ENCODE data around the gene MXRA8.

MXRA8 gene

GRCh38 chr1:1342584-1343115 is 15.7 kb downstream of the MXRA8 start:
- ATAC-seq (ENCODE audit: insufficient read depth, low read depth) (no peak), DNase-seq (no peak)
- Histone ChIP-seq H3K4me1 (ENCODE audit: insufficient read depth, low read length) (peaks cover 19% of the 10 kb centered on the region), H3K9me3 (ENCODE audit: insufficient read depth, low read length, severe bottlenecking) (no peaks in the 10 kb centered on the region), H2AFZ (ENCODE audit: low read depth, low read length) (no peak overlapping the region), H4K20me1 (ENCODE audit: insufficient read depth, low read length) (peaks cover 70% of the 10 kb centered on the region), H3K4me3 (ENCODE audit: low read depth in 1 of 2, low read length in 2 of 2) (no peak overlapping the region), H3K27ac (ENCODE audit: low read length) (no peak overlapping the region), H3K79me2 (ENCODE audit: insufficient read depth, low read length) (peaks cover 40% of the 10 kb centered on the region), H3K27me3 (ENCODE audit: insufficient read depth, low read length, poor library complexity) (no peaks in the 10 kb centered on the region), H3K36me3 (ENCODE audit: insufficient read depth, low read length) (peaks cover 33% of the 10 kb centered on the region), H3K9ac (ENCODE audit: low read depth, low read length) (no peak overlapping the region), H3K4me2 (ENCODE audit: insufficient read depth, low read length) (no peak overlapping the region)
- TF ChIP-seq CTCF (IDR thresholded peaks at IDR 0.05; ENCODE audit: borderline replicate concordance, extremely low read depth, low read length, poor library complexity, severe bottlenecking) = no peak
- TF ChIP-seq EZH2 (IDR thresholded peaks at IDR 0.05; ENCODE audit: borderline replicate concordance, low read depth, low read length, severe bottlenecking) = no peak

GRCh38 chr1:1342061-1342562 is 16.2 kb downstream of the MXRA8 start:
- no peak overlapping the region for H2AFZ ChIP-seq (ENCODE audit: low read depth, low read length)
- peaks cover 39% of the 10 kb centered on the region for H3K36me3 ChIP-seq (ENCODE audit: insufficient read depth, low read length)
- ATAC-seq (ENCODE audit: insufficient read depth, low read depth) = no peak
- peaks cover 35% of the 10 kb centered on the region for H3K79me2 ChIP-seq (ENCODE audit: insufficient read depth, low read length)
- peaks cover 68% of the 10 kb centered on the region for H4K20me1 ChIP-seq (ENCODE audit: insufficient read depth, low read length)
- DNase-seq = no peak
- H3K9ac ChIP-seq (ENCODE audit: low read depth, low read length) = no peak overlapping the region
- no peak overlapping the region for H3K4me3 ChIP-seq (ENCODE audit: low read depth in 1 of 2, low read length in 2 of 2)
- no peak overlapping the region for H3K4me2 ChIP-seq (ENCODE audit: insufficient read depth, low read length)
- no peak overlapping the region for H3K27ac ChIP-seq (ENCODE audit: low read length)
- peaks cover 14% of the 10 kb centered on the region for H3K4me1 ChIP-seq (ENCODE audit: insufficient read depth, low read length)
- TF ChIP-seq EZH2 (IDR thresholded peaks at IDR 0.05; ENCODE audit: borderline replicate concordance, low read depth, low read length, severe bottlenecking) = no peak
- no peaks in the 10 kb centered on the region for H3K9me3 ChIP-seq (ENCODE audit: insufficient read depth, low read length, severe bottlenecking)
- no peaks in the 10 kb centered on the region for H3K27me3 ChIP-seq (ENCODE audit: insufficient read depth, low read length, poor library complexity)

GRCh38 chr1:1341549-1342021 is 16.8 kb downstream of the MXRA8 start:
- TF ChIP-seq CTCF (IDR thresholded peaks at IDR 0.05; ENCODE audit: borderline replicate concordance, extremely low read depth, low read length, poor library complexity, severe bottlenecking) (no peak), EZH2 (IDR thresholded peaks at IDR 0.05; ENCODE audit: borderline replicate concordance, low read depth, low read length, severe bottlenecking) (no peak)
- H3K4me1 ChIP-seq (ENCODE audit: insufficient read depth, low read length) = peaks cover 9% of the 10 kb centered on the region
- peaks cover 39% of the 10 kb centered on the region for H3K36me3 ChIP-seq (ENCODE audit: insufficient read depth, low read length)
- peaks cover 65% of the 10 kb centered on the region for H4K20me1 ChIP-seq (ENCODE audit: insufficient read depth, low read length)
- H3K4me2 ChIP-seq (ENCODE audit: insufficient read depth, low read length) = no peak overlapping the region
- no peak overlapping the region for H3K4me3 ChIP-seq (ENCODE audit: low read depth in 1 of 2, low read length in 2 of 2)
- DNase-seq (no peak), ATAC-seq (ENCODE audit: insufficient read depth, low read depth) (no peak)
- H3K27me3 ChIP-seq (ENCODE audit: insufficient read depth, low read length, poor library complexity) = no peaks in the 10 kb centered on the region
- H3K79me2 ChIP-seq (ENCODE audit: insufficient read depth, low read length) = peaks cover 29% of the 10 kb centered on the region
- H3K27ac ChIP-seq (ENCODE audit: low read length) = no peak overlapping the region
- H3K9ac ChIP-seq (ENCODE audit: low read depth, low read length) = no peak overlapping the region
- no peak overlapping the region for H2AFZ ChIP-seq (ENCODE audit: low read depth, low read length)
- no peaks in the 10 kb centered on the region for H3K9me3 ChIP-seq (ENCODE audit: insufficient read depth, low read length, severe bottlenecking)

- Histone ChIP-seq H3K4me1 (ENCODE audit: insufficient read depth, low read length) (peaks cover 3% of the 10 kb centered on the region; the same call in 1 of the 2 replicates), H2AFZ (ENCODE audit: low read depth, low read length) (no peak overlapping the region), H3K4me3 (ENCODE audit: low read depth in 1 of 2, low read length in 2 of 2) (no peak overlapping the region), H3K9me3 (ENCODE audit: insufficient read depth, low read length, severe bottlenecking) (no peaks in the 10 kb centered on the region), H3K27ac (ENCODE audit: low read length) (no peak overlapping the region), H3K27me3 (ENCODE audit: insufficient read depth, low read length, poor library complexity) (no peaks in the 10 kb centered on the region), H3K79me2 (ENCODE audit: insufficient read depth, low read length) (peaks cover 23% of the 10 kb centered on the region), H3K4me2 (ENCODE audit: insufficient read depth, low read length) (no peak overlapping the region), H3K9ac (ENCODE audit: low read depth, low read length) (no peak overlapping the region), H4K20me1 (ENCODE audit: insufficient read depth, low read length) (peaks cover 65% of the 10 kb centered on the region), H3K36me3 (ENCODE audit: insufficient read depth, low read length) (peaks cover 39% of the 10 kb centered on the region)
- no peak for ATAC-seq (ENCODE audit: insufficient read depth, low read depth)
- no peak for DNase-seq
- TF ChIP-seq EZH2 (IDR thresholded peaks at IDR 0.05; ENCODE audit: borderline replicate concordance, low read depth, low read length, severe bottlenecking) = no peak
- no peak for TF ChIP-seq CTCF (IDR thresholded peaks at IDR 0.05; ENCODE audit: borderline replicate concordance, extremely low read depth, low read length, poor library complexity, severe bottlenecking)
Observed at GRCh38 chr1:1340791-1341548, 17.4 kb downstream of the MXRA8 start.

Measured in DND-41 (cell line).